Ishikawa (cell line): ENCODE data around the gene PXDN.

Experiments used
- EGR1 ChIP-seq: IDR thresholded peaks from 2 replicates; pipeline ENCODE4 v1.6.1; 2012
- RAD21 ChIP-seq: IDR thresholded peaks from 2 replicates; pipeline ENCODE4 v1.6.1; 2012; ENCODE audit warnings: low read depth
- TAF1 ChIP-seq: IDR thresholded peaks from 2 replicates; pipeline ENCODE4 v1.6.1; 2012; ENCODE audit warnings: low read depth, mild to moderate bottlenecking

DNA sequence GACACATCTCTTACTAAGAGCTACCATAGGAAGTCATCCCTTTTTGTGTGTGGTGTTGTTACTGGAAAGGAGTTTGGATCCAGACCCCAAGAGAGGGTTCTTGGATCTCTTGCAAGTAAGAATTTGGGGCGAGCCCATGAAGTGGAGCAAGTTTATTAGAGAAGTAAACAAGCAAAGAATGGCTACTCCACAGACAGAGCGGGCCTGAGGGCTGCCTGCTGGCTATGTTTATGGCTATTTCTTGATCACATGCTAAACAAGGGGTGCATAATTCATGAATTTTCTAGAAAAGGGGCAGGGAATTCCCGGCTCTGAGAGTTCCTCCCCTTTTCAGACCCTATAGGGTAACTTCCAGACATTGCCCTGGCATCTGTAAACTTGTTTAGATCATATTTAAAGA, 30.6 kb upstream of the PXDN start:
- TF ChIP-seq TAF1 (no peak), EGR1 (no peak), RAD21 (no peak)
